ENCODE results near the gene DNAJC7.
"Not testable (repeated sequence)": the region's sequence is repeated elsewhere in the genome, so short reads cannot be mapped to it uniquely, and the experiment has no call there.

Gene DNAJC7

GRCh38 chr17:41943492-41943891 lies 73.7 kb downstream of the DNAJC7 start:
- DNase-seq: no peak

DNA sequence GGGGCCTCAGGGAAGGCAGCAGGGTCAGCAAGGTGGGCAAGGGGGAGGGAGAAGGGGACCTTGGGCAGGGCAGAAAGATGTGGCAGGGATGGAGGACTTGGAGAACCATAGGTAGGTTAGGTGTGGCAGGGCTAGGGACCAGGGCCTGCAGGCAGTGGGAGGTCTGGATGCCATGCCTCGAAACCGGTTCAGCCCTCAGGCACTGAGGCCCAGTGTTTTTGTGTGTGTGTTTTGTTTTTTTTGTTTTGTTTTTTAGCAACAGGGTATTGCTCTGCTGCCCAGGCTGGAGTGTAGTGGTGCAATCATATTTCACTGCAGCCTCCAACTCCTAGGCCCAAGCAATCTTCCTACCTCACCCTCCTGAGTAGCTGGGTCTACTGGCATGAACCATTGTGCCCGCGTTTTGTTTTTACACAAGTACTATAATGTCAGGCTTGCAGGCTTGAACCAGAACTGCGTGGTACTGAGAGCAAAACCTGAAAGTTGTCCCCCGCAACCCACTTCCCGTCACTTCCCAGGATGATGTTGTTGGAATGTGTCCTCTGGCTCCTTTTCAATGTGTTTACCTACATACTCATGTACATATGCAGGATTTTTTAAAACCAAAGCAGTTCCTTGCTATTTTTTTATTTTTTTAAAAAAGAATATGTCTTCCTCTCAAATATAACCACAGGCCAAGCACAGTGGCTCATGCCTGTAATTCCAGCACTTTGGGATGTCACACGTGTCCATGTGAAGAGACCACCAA lies 74.4 kb downstream of the DNAJC7 start:
- DNase-seq: no peak

DNA sequence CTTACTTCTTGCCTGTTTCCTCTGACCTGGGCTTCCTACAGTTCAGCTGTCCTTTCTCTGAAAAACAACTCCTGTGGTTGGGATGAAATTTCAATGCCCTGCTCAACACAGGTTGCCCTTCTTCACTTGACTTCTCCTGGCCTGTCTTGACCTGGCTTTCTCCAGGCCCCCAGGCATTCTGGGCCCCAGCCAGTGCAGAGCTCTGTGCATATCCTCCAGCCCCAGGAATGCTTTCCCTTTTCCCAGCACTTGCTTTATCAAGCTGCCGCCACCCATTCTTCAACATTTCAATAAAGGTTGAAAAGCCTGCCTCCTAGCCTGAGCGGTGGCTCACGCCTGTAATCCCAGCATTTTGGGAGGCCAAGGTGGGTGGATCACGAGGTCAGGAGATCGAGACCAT lies 76.1 kb downstream of the DNAJC7 start:
- DNase-seq: no peak

DNA sequence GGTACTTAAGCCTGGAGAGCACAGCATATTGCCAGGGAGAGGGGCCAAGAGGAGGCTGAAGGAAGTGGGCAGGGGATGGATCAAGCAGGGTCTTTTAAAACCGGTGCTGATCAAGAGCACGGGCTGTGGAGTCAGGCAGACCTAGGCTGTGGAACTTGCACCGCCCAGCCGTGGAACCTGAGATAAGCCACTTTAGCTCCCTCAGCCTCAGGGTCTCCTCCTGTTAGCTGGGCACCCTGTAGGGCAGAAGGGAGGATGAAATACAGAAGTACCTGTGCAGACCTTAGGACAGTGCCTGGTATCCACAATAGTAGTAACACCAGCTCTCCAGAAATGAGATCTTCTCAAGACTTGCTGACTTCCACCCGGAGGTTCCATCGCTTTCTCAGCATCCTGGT lies 77.5 kb downstream of the DNAJC7 start:
- no peak for DNase-seq

- no peak for DNase-seq
These were observed 78.1 kb downstream of the DNAJC7 start for GRCh38 chr17:41939044-41939692.

GRCh38 chr17:41937970-41938954 lies 79.0 kb downstream of the DNAJC7 start:
- DNase-seq: no peak

DNA sequence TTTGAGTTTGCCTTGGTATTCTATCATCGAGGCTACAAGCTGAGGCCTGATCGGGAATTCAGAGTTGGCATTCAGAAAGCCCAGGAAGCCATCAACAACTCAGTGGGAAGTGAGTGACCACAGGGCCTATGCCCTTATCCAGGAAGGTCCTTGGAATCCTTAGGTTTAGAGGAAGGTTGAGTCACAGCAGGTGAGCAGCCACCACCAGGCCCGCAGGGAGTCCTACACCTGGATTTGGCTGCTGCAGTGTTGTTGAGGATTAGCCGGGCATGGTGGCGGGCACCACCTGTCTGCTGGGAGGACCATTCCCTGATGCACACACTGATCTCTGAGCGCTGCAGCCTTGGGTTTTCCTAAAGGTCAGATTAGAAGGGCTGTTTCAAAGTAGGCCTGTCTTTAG lies 81.6 kb downstream of the DNAJC7 start:
- DNase-seq: no peak

DNA sequence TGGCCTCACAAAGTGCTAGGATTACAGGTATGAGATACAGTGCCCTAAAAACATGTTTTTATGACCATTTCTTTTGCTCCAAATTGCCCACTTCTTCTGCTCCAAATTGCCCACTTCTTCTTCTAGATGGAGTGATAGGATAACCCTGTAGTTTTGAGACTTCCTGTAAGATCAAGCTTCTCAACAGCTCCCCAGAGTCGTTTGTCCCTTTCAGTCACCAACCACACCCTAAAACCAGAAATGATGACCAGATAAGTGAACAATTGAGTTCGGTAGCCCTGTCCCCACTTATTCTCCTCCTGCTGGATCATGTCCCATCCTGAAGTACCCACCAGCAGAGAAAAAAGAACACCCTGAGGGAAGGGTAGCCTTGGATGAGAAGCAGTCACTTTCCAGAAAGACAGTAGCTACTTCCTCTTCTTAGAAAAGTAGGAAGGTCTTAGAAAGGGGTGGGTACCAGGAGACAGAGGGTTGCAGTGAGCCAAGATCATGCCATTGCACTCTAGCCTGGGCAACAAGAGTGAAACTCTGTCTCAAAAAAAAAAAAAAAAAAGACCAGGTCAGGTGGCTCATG lies 84.3 kb downstream of the DNAJC7 start:
- DNase-seq: no peak

DNA sequence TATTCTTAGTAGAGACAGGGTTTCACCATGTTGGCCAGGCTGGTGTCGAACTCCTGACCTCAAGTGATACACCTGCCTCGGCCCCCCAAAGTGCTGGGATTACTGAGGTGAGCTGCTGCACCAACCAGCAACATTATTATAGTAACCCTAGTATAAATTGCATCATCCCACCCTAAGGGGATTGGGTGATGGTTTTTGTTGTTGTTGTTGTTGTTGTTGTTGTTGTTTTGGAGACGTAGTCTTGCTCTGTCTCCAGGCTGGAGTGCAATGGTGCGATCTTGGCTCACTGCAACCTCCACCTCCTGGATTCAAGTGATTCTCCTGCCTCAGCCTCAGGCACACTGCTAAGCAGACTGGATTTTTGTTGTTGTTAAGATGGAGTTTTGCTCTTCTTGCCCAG lies 85.5 kb downstream of the DNAJC7 start:
- not testable (repeated sequence) for DNase-seq

- not testable (repeated sequence) for DNase-seq
These were observed 86.4 kb downstream of the DNAJC7 start for GRCh38 chr17:41930833-41931156.

- DNase-seq: peak; percentile 85
These were observed 87.0 kb downstream of the DNAJC7 start, which contains the start of gene ODAD4 for GRCh38 chr17:41930009-41930832. Gene ODAD4 (plus strand): TSS chr17:41930617. CDS start chr17:41930724, 107 bp downstream.

- no peak for DNase-seq
These were observed 88.5 kb downstream of the DNAJC7 start for GRCh38 chr17:41928693-41929251.
